Omental fat pad (tissue), 4 donors: ENCODE results near the gene SEPTIN10. TPM values are rescaled to one million over a fixed set of nuclear protein-coding genes. Genes with fewer than 3 reads are reported as not detected.
"Not testable (repeated sequence)": the region's sequence is repeated elsewhere in the genome, so short reads cannot be mapped to it uniquely, and the experiment has no call there.

ENCODE experiments used
- ATAC-seq: fragments of 150-250 bp; one replicate; pipeline ENCODE4 v1.9.1; 2016; ENCODE audit warnings: mild to moderate bottlenecking, moderate library complexity; ENCODE audit not compliant: low FRiP score
- DNase-seq: peaks from one replicate; pipeline ENCODE4 v3.0.0-alpha.2; 2019; ENCODE audit warnings: low spot score
- CTCF ChIP-seq, 3 donors: fragments of 450-650 bp; IDR thresholded peaks; one replicate each; pipeline ENCODE4 v1.5.1; 2016 to 2017; ENCODE audit warnings: antibody characterized with exemption in 3 of 3, mild to moderate bottlenecking in 3 of 3, moderate library complexity in 2 of 3
- total RNA-seq, 4 donors: library from RNA; depleted of rRNA; stranded (reverse); fragments of >200 nt; gene quantifications; one replicate each; pipeline ENCODE4 v1.1.0, GENCODE V29; 2016

Gene SEPTIN10
- total RNA-seq, 4 donors from 2014 or later = 55.0 to 116 (median 75.1) TPM

- TF ChIP-seq CTCF (IDR thresholded peaks at IDR 0.05) = no peak
- no peak for ATAC-seq
These were observed 19.4 kb downstream of the SEPTIN10 start for GRCh38 chr2:109594246-109594885.

GRCh38 chr2:109592905-109593304 is 20.9 kb downstream of the SEPTIN10 start:
- ATAC-seq = no peak
- no peak for DNase-seq
- TF ChIP-seq CTCF (IDR thresholded peaks at IDR 0.05) = no peak

More at GRCh38 chr2:109594246-109594885, 19.4 kb downstream of the SEPTIN10 start:
- no peak for DNase-seq

GRCh38 chr2:109591206-109591605 is 22.6 kb downstream of the SEPTIN10 start:
- no peak for DNase-seq
- TF ChIP-seq CTCF (IDR thresholded peaks at IDR 0.05) = no peak
- ATAC-seq = no peak

- no peak for TF ChIP-seq CTCF (IDR thresholded peaks at IDR 0.05)
- ATAC-seq (no peak), DNase-seq (no peak)
These were observed 27.1 kb downstream of the SEPTIN10 start for GRCh38 chr2:109586687-109587086.

GRCh38 chr2:109582928-109583895 is 30.6 kb downstream of the SEPTIN10 start:
- TF ChIP-seq CTCF (IDR thresholded peaks at IDR 0.05) = no peak
- ATAC-seq (no peak), DNase-seq (no peak)

GRCh38 chr2:109577630-109578029 is 36.1 kb downstream of the SEPTIN10 start:
- not testable (repeated sequence) for DNase-seq, ATAC-seq

GRCh38 chr2:109575373-109575772 is 38.4 kb downstream of the SEPTIN10 start:
- DNase-seq = no peak
- no peak for TF ChIP-seq CTCF (IDR thresholded peaks at IDR 0.05)
- ATAC-seq = no peak
